Kidney epithelial cell (primary cell): ENCODE results near the gene WASHC4. TPM values are rescaled to one million over a fixed set of nuclear protein-coding genes. Genes with fewer than 3 reads are reported as not detected.

Experiments used
- DNase-seq: peaks from one replicate; pipeline ENCODE4 v3.0.0-alpha.2; 2010; ENCODE audit warnings: low read depth
- H3K27me3 ChIP-seq: 2 replicates; pipeline ENCODE4 v1.6.0; 2011; ENCODE audit warnings: low read length; ENCODE audit not compliant: control insufficient read depth, insufficient read depth
- H3K36me3 ChIP-seq: 2 replicates; pipeline ENCODE4 v1.5.1; 2011; ENCODE audit warnings: low read length; ENCODE audit not compliant: control insufficient read depth, insufficient read depth
- H3K4me3 ChIP-seq: 2 replicates; pipeline ENCODE4 v1.5.1; 2011; ENCODE audit warnings: low read depth, mild to moderate bottlenecking, control low read depth, low read length
- total RNA-seq: library from RNA; depleted of rRNA; stranded (reverse); fragments of >200 nt; gene quantifications from 2 replicates; pipeline ENCODE4 v1.2.3, GENCODE V29; 2015
- TF ChIP-seq, protein P1 (sequence below): IDR thresholded peaks from 2 replicates; pipeline ENCODE4 v1.5.1; 2011; ENCODE audit warnings: mild to moderate bottlenecking, moderate library complexity, low read length, control low read depth, inconsistent platforms; ENCODE audit not compliant: insufficient read depth, poor library complexity, severe bottlenecking

Gene WASHC4
- total RNA-seq, 1 donor from 2014 or later: 61.4 TPM

DNA sequence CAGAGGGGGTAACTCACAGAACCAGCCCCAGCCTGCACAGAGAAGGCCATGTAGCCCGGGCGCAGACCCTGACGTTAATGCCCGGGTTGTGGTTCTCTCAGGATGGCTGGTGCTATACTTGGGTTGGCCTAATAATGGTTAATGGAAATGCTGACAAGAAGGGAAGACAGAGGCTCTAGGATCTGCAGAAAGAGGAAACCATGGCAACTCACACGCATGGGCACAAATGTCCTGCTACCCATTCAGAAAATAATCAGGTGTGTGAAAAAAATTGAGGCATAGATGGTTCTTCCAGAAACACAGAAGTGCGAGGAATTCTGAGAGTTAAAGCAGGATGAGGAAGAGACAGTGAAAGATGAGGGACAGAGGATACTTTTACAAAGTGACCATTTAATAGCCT, 94.7 kb downstream of the WASHC4 start:
- no peaks in the 10 kb centered on the region for H3K27me3 ChIP-seq
- H3K36me3 ChIP-seq: peaks cover 2% of the 10 kb centered on the region
- DNase-seq: no peak
- no peak overlapping the region for H3K4me3 ChIP-seq
- TF ChIP-seq, protein P1, sequence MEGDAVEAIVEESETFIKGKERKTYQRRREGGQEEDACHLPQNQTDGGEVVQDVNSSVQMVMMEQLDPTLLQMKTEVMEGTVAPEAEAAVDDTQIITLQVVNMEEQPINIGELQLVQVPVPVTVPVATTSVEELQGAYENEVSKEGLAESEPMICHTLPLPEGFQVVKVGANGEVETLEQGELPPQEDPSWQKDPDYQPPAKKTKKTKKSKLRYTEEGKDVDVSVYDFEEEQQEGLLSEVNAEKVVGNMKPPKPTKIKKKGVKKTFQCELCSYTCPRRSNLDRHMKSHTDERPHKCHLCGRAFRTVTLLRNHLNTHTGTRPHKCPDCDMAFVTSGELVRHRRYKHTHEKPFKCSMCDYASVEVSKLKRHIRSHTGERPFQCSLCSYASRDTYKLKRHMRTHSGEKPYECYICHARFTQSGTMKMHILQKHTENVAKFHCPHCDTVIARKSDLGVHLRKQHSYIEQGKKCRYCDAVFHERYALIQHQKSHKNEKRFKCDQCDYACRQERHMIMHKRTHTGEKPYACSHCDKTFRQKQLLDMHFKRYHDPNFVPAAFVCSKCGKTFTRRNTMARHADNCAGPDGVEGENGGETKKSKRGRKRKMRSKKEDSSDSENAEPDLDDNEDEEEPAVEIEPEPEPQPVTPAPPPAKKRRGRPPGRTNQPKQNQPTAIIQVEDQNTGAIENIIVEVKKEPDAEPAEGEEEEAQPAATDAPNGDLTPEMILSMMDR: no peak

DNA sequence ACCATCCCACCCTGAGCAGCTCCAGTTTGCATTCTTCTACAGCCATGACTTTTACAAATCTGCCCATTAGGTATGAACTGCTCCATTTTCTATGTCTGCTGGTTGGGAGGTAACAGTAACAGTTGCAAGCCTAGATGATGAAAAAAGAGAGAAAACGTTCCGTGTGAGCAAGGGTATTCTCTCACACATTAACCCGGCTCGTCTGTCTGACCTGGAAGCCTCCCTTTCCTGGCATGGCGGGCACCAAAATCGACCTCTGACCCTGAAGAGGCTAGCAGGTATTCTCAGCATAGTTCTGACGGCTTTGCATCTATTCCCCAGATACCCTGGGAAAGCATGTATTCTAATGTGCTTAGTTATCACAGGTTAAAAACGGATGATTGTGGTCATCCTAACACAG, 96.6 kb downstream of the WASHC4 start:
- Histone ChIP-seq H3K36me3 (peaks cover 2% of the 10 kb centered on the region), H3K4me3 (no peak overlapping the region), H3K27me3 (no peaks in the 10 kb centered on the region)
- DNase-seq: no peak
- TF ChIP-seq, protein P1: no peak

DNA sequence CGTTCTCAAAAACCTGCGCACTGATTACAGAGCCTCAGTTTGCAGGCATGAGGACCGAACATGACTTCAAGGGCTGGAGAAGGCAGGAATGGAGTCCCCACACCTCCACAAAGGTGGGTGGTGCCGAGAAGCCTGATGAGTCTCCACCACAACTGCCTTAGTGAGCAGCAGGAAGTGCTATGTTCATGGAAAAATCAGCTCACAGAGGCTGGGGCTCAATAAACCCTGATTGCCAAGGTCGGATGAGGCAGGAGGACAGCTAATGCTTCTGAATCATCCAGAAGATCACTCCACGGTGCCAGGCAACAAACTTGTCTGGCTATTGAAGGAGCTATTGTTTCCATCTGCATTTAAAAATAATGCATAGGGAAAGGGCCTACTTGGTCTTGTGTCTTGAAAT, 97.4 kb downstream of the WASHC4 start:
- peaks cover 2% of the 10 kb centered on the region for H3K36me3 ChIP-seq
- TF ChIP-seq, protein P1: no peak
- H3K27me3 ChIP-seq: no peaks in the 10 kb centered on the region
- DNase-seq: peak; percentile 16
- no peak overlapping the region for H3K4me3 ChIP-seq

DNA sequence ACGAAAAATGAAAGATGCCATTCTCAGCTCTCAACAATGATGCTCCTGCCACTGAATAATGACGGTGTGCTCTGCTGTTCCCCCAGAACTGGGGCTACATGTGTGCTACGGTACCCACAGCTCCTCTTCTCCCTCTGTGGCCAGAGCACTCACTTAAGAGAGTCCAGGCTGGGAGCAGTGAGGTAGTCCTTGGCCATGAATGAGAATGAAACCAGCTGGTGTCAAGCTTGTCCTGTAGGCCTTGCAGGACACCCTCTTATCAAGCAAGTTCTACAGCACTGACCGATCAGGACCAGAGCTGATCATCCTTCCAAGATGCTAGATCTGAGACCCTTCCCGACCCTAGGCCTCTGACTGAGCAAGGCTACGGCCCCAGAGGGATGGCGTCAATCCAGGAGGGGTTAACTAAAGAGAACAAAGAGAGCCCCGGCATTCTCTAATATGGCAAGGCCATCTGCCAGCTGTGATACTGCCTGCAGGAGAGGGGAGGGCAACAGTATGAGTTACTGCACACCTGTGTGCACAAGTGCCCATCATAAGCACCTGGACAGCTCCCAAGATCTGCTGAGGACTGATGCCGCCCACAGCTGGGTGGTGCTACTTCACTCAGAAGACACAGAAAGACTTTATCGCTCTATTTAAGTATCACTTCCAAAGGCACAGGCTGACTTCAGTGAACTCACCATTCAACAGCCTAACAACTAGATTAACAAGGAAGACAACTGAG, 98.0 kb downstream of the WASHC4 start:
- no peak overlapping the region for H3K4me3 ChIP-seq
- H3K36me3 ChIP-seq: peaks cover 2% of the 10 kb centered on the region
- no peak for DNase-seq
- TF ChIP-seq, protein P1: no peak
- H3K27me3 ChIP-seq: no peaks in the 10 kb centered on the region

DNA sequence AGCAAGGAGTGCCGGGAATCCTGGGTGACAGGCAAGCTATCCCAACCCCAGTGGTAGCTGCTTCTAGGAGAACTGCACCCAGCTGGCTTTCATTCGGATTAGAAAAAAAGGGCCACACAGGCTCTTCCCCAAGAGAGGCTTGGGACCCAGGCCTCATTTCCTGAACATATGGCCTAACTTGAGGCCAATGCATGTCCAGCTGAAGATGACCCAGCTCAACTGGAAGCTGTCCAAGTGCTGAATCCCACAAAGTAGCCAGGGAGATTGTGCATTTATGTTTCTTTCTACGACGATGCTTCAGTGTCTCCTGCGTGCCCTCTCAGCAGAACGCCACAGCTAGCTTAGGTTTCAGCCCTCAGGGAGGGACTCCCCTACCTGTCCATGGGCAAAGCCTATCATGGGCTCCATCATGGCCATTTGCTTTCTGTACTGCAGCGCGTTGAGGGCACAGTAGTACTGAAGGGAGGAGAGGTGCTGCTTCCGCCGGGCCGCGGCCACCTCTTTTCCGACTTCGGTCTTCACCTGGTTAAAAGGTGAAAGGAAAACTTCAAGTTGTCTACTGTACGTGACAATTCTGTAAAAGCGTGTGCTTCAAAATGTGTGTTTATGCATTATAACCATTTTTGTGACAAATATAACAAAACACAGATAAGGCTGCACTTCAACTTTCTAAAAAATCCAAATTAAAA, 99.3 kb downstream of the WASHC4 start:
- peaks cover 3% of the 10 kb centered on the region for H3K36me3 ChIP-seq
- TF ChIP-seq, protein P1: no peak
- H3K4me3 ChIP-seq: no peak overlapping the region
- H3K27me3 ChIP-seq: no peaks in the 10 kb centered on the region
- DNase-seq: no peak
